Keratinocyte (primary cell): ENCODE data around the gene MCF2L2. TPM values are rescaled to one million over a fixed set of nuclear protein-coding genes. Genes with fewer than 3 reads are reported as not detected.

Source experiments
- DNase-seq: peaks from one replicate; pipeline ENCODE4 v3.0.0-alpha.2; 2011; ENCODE audit warnings: low read depth, missing footprints, low spot score
- FAIRE-seq: peaks from 2 replicates; lab custom pipeline; 2011; peaks lifted over from hg19 to GRCh38; lab: Jason Lieb, UNC
- H2AFZ ChIP-seq: 2 replicates; pipeline ENCODE4 v1.6.0; 2012; ENCODE audit warnings: low read length, control low read depth, inconsistent platforms; ENCODE audit not compliant: control insufficient read depth
- H3K27ac ChIP-seq: 2 replicates; pipeline ENCODE4 v1.5.1; 2011; ENCODE audit warnings: low read length; ENCODE audit not compliant: control insufficient read depth, insufficient read depth
- H3K27me3 ChIP-seq: 3 replicates; pipeline ENCODE4 v1.6.0; 2011; ENCODE audit warnings: low read length; ENCODE audit not compliant: control insufficient read depth, insufficient read depth; ENCODE audit errors: extremely low read depth
- H3K36me3 ChIP-seq, 2 experiments: 2 replicates in 1 of 2; 3 replicates in 1 of 2; pipeline ENCODE4 v1.5.1; 2011; ENCODE audit warnings: low read length in 2 of 2, mild to moderate bottlenecking in 1 of 2; ENCODE audit not compliant: control insufficient read depth in 2 of 2, insufficient read depth in 2 of 2; ENCODE audit errors: extremely low read depth in 1 of 2
- H3K4me1 ChIP-seq: 3 replicates; pipeline ENCODE4 v1.5.1; 2011; ENCODE audit warnings: low read length; ENCODE audit not compliant: control insufficient read depth, insufficient read depth; ENCODE audit errors: extremely low read depth
- H3K4me2 ChIP-seq: 3 replicates; pipeline ENCODE4 v1.6.0; 2011; ENCODE audit warnings: low read depth, low read length; ENCODE audit not compliant: control insufficient read depth, insufficient read depth; ENCODE audit errors: extremely low read depth
- H3K4me3 ChIP-seq, 3 experiments: fragments of 200-600 bp in 1 of 3; sonication (generic) in 1 of 3; 2 replicates in 2 of 3; 3 replicates in 1 of 3; pipeline ENCODE4 v1.5.1; 2011 to 2016; ENCODE audit warnings: low read length in 3 of 3, mild to moderate bottlenecking in 3 of 3, control low read depth in 2 of 3, inconsistent platforms in 1 of 3, low read depth in 1 of 3, mixed read lengths in 1 of 3, mixed run types in 1 of 3, moderate library complexity in 1 of 3; ENCODE audit not compliant: control insufficient read depth in 2 of 3, insufficient read depth in 2 of 3; ENCODE audit errors: extremely low read depth in 1 of 3
- H3K79me2 ChIP-seq: 2 replicates; pipeline ENCODE4 v1.6.0; 2012; ENCODE audit warnings: low read length; ENCODE audit not compliant: control insufficient read depth, insufficient read depth
- H3K9ac ChIP-seq: 3 replicates; pipeline ENCODE4 v1.6.0; 2011; ENCODE audit warnings: low read length; ENCODE audit not compliant: control insufficient read depth, insufficient read depth; ENCODE audit errors: extremely low read depth
- H3K9me1 ChIP-seq: 3 replicates; pipeline ENCODE4 v1.6.0; 2011; ENCODE audit warnings: low read length; ENCODE audit not compliant: control insufficient read depth, insufficient read depth; ENCODE audit errors: extremely low read depth
- H3K9me3 ChIP-seq: 2 replicates; pipeline ENCODE4 v1.5.1; 2012; ENCODE audit warnings: low read depth, low read length; ENCODE audit not compliant: control insufficient read depth
- H4K20me1 ChIP-seq: 3 replicates; pipeline ENCODE4 v1.6.0; 2011; ENCODE audit warnings: low read length; ENCODE audit not compliant: control insufficient read depth, insufficient read depth; ENCODE audit errors: extremely low read depth
- EZH2 ChIP-seq: IDR thresholded peaks from one replicate; pipeline ENCODE4 v1.6.1; 2012; ENCODE audit warnings: inconsistent platforms, mild to moderate bottlenecking, low read length, moderate library complexity
- dilution Hi-C: fragments of 300-500 bp; cut with MboI; formaldehyde crosslinking; loops from one replicate; pipeline ENCODE4 v1.7.0; 2020; ENCODE audit warnings: low sequenced_read_pairs; ENCODE audit not compliant: extremely low pct_ligation_motif_present
- polyA plus RNA-seq, 5 experiments: library from polyadenylated mRNA; depleted of rRNA in 3 of 5; stranded (reverse) in 3 of 5; stranded (forward) in 1 of 5; unstranded in 1 of 5; fragments of >200 nt; gene quantifications; 1 replicate in 1 of 5; 2 replicates in 3 of 5; 3 replicates in 1 of 5; pipeline versions ENCODE4 v1.2.1 to v1.2.3, GENCODE V29; 2011 to 2012; ENCODE audit warnings: missing spikeins in 2 of 5, low read depth in 1 of 5, low replicate concordance in 1 of 5
- TF ChIP-seq, protein P1 (sequence below), 3 experiments: IDR thresholded peaks in 1 of 3; conservative IDR thresholded peaks in 1 of 3; optimal IDR thresholded peaks in 1 of 3; 2 replicates in 2 of 3; 3 replicates in 1 of 3; pipeline versions ENCODE3 to v1.5.1; 2011; ENCODE audit warnings: low read length in 3 of 3, mild to moderate bottlenecking in 3 of 3, moderate library complexity in 2 of 3, control low read depth in 1 of 3, inconsistent platforms in 1 of 3; ENCODE audit not compliant: insufficient read depth in 2 of 3; ENCODE audit errors: extremely low read depth in 1 of 3

The MCF2L2 gene
- polyA plus RNA-seq, 1 donor (not counting 4 experiments of a cell fraction or from before 2014, with no cell fraction given): 0.26 TPM

DNA sequence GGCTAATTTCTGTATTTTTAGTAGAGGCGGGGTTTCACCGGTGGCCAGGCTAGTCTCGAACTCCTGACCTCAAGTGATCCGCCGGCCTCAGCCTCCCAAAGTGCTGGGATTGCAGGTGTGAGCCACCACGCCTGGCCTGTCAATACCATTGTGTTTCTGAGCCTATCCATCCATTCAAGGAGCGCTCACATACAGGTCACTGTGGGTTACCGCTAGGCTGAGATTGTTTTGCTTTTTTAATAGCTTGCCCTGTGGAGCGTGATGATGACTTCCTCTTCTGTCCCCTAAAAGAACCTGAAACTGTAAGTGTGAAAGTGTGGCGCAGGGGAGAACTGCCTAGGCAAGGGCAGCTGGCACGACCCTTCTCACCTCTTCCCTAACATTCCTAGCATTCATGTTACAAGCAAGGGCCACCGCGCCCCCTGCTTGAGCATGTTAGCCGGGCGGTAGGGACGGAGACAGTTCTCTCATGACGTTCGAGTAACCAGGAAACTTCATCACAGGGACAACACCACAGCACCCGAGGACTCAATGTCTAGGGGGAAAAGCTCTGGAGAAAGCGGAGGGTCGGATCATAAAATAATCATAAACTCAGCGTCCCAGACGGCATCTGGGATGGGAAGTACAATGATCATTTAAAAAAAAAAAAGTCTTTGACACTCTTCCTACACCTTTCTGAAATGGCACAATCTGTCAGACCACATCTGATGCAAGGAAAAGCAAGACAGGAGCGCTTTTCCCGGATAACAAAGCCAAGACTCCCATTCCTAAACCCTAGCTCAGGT is 266.7 kb downstream of the MCF2L2 start:
- no peaks in the 10 kb centered on the region for H3K9me3 ChIP-seq
- H3K36me3 ChIP-seq: no peaks in the 10 kb centered on the region
- no peak for TF ChIP-seq EZH2
- TF ChIP-seq, protein P1, sequence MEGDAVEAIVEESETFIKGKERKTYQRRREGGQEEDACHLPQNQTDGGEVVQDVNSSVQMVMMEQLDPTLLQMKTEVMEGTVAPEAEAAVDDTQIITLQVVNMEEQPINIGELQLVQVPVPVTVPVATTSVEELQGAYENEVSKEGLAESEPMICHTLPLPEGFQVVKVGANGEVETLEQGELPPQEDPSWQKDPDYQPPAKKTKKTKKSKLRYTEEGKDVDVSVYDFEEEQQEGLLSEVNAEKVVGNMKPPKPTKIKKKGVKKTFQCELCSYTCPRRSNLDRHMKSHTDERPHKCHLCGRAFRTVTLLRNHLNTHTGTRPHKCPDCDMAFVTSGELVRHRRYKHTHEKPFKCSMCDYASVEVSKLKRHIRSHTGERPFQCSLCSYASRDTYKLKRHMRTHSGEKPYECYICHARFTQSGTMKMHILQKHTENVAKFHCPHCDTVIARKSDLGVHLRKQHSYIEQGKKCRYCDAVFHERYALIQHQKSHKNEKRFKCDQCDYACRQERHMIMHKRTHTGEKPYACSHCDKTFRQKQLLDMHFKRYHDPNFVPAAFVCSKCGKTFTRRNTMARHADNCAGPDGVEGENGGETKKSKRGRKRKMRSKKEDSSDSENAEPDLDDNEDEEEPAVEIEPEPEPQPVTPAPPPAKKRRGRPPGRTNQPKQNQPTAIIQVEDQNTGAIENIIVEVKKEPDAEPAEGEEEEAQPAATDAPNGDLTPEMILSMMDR (optimal IDR thresholded peaks at IDR 0.05 in 1 of 3, IDR thresholded peaks at IDR 0.05 in 1 of 3, conservative IDR thresholded peaks at IDR 0.05 in 1 of 3; ENCODE audit: extremely low read depth in 1 of 3, insufficient read depth in 2 of 3, low read length in 3 of 3): no peak
- dilution Hi-C loops: no loop called here
- H3K4me3 ChIP-seq: peak overlapping the region; percentile 54 to 79 (median 73)
- peak overlapping the region; percentile 68 for H3K9ac ChIP-seq
- no peaks in the 10 kb centered on the region for H4K20me1 ChIP-seq
- DNase-seq (no peak), FAIRE-seq (no peak)
- no peaks in the 10 kb centered on the region for H3K27me3 ChIP-seq
- peaks cover 7% of the 10 kb centered on the region for H3K4me1 ChIP-seq
- peak overlapping the region; percentile 79 for H2AFZ ChIP-seq
- no peaks in the 10 kb centered on the region for H3K9me1 ChIP-seq
- H3K4me2 ChIP-seq: peak overlapping the region; percentile 94
- no peaks in the 10 kb centered on the region for H3K79me2 ChIP-seq
- no peak overlapping the region for H3K27ac ChIP-seq

DNA sequence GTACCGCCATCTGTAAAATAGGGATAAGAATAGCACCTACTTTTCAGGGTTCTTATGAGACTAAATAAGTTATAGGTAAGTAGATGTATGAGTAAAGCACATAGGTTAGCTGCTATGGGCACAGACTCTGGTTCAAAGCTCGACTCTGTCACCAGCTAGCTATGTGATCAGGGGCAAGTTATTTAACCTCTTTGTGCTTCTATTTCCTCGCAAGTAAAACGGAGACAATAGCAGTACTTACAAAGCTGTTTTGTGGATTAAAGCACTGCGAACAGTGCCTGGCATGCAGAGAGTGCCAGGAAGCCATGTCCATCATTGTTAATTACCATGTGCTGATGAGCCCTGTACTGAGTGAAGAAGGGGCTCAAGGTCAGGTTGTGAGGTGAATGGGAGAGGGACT is 267.8 kb downstream of the MCF2L2 start:
- no peak for DNase-seq
- H2AFZ ChIP-seq: no peak overlapping the region
- no peak overlapping the region for H3K9ac ChIP-seq
- H3K4me2 ChIP-seq: no peak overlapping the region
- no peak overlapping the region for H3K4me3 ChIP-seq
- H3K9me3 ChIP-seq: no peaks in the 10 kb centered on the region
- TF ChIP-seq, protein P1 (optimal IDR thresholded peaks at IDR 0.05 in 1 of 3, IDR thresholded peaks at IDR 0.05 in 1 of 3, conservative IDR thresholded peaks at IDR 0.05 in 1 of 3; ENCODE audit: extremely low read depth in 1 of 3, insufficient read depth in 2 of 3, low read length in 3 of 3): no peak
- TF ChIP-seq EZH2: no peak
- H3K27me3 ChIP-seq: no peaks in the 10 kb centered on the region
- H3K36me3 ChIP-seq: no peaks in the 10 kb centered on the region
- FAIRE-seq: no peak
- H3K4me1 ChIP-seq: peaks cover 7% of the 10 kb centered on the region
- dilution Hi-C loops: no loop called here
- no peak overlapping the region for H3K27ac ChIP-seq
- H4K20me1 ChIP-seq: no peaks in the 10 kb centered on the region
- H3K79me2 ChIP-seq: no peaks in the 10 kb centered on the region
- H3K9me1 ChIP-seq: no peaks in the 10 kb centered on the region
